NCI-H226 (cell line): ENCODE data around the gene METAP1.
"Not testable (repeated sequence)": the region's sequence is repeated elsewhere in the genome, so short reads cannot be mapped to it uniquely, and the experiment has no call there.

ENCODE experiments used
- DNase-seq: peaks from one replicate; pipeline ENCODE4 v3.0.0-alpha.2; 2015

The METAP1 gene

GRCh38 chr4:98998551-98998950 is 3.0 kb downstream of the METAP1 start:
- DNase-seq = no peak

- DNase-seq = no peak
Measured at GRCh38 chr4:99002279-99002678, 6.8 kb downstream of the METAP1 start.

DNA sequence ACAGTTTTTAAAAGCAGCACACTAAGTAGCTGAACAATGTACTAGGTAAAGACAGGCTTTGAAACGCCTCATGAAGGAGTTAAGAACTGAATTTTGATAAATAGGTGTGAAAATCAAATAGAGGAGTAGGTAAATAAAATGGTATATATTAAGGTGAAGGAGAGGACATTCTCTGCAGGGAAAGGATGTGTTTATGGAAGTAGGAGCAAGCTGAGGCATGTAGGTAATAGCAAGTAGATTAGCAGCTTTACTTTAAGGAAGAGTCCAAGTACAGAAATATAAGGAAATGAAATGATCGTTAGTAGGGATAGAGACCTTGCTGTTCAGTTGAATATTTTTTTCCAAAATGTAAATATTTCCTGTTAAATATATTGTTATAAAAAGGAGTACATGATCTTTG is 12.5 kb downstream of the METAP1 start:
- no peak for DNase-seq

DNA sequence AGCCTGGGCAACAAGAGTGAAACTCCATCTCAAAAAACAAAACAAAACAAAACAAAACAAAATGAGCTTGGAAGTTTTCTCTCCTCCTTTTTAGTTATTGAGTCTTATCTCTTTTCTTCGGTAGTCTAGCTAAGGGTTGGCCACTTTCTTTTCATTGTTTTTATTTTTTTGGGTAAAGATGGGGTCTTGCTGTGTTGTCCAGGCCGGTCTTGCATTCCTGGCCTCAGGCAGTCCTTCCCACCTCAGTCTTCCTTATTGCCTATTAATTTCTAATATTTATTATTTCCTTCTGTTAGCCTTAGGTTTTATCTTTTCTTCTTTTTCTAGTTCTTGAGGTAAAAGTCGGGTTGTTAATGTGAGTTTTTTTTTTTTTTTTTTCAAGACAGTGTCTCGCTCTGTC is 16.4 kb downstream of the METAP1 start:
- DNase-seq = no peak

- no peak for DNase-seq
Measured at GRCh38 chr4:99013402-99013843, 17.9 kb downstream of the METAP1 start.

DNA sequence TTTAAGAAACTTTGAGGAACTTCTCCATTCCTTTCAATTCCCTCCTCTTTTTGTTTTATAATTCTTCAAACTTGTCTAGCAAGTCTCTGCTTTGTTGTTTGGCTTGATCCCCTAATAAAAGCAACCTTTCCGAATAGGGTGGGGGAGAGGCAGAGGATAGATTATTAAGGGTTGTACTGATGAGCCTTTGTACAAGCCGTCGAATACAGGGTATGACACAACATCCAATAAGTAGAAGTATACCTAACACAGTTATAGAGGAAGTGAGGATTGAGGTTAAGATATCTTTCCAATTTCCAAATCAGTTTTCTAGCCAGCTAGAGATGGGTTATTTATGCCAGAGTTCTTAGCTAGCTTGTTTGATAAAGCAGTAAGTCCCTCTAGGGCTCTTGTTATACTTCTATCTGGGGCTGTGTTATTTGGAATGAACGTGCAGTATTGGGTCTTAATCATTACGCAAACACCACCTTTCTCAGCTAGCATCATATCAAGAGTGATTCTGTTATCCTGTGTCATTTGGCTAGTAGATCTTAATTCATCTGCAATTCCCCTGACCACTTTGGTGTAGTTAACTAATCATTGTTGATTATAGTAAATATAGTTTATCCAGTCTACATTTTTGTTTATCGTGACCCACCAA is 18.5 kb downstream of the METAP1 start:
- DNase-seq = no peak

- DNase-seq = no peak
Measured at GRCh38 chr4:99021386-99021785, 25.9 kb downstream of the METAP1 start.

DNA sequence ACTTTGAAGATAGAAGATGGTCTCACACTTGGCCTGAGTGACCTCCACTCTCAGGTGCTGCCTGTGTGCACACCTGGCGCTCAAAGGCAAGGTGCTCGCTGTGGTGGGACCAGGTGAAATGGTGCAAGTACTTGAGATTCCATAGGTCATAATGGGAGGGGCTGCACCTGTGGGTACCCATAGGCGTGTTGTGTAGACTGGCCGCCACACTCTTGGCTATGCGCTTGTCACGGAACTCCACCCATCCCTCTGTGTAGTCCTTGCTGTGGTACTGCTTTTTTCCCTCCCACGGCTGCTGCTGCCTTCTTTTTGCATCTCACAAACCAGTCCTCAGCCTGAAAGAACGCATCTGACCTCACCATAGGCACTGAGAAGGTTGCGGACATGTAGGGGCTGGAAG is 27.0 kb downstream of the METAP1 start:
- DNase-seq = no peak

DNA sequence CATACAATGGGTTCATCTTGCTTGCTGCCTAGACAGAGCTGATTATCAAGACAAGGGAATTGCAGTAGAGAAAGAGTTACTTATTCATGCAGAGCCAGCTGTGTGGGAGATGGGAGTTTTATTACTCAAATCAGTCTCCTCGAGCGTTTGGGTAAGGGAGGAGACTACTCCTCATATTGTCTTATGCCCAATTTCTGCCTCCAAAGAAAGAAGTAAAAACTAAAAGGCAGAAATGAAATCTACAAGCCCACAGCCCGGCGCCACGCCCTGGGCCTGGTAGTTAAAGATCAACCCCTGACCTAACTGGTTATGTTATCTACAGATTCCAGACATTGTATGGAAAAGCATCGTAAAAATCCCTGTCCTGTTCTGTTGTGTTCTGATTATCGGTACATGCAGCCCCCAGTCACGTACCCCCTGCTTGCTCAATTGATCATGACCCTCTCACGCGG is 28.3 kb downstream of the METAP1 start:
- not testable (repeated sequence) for DNase-seq

DNA sequence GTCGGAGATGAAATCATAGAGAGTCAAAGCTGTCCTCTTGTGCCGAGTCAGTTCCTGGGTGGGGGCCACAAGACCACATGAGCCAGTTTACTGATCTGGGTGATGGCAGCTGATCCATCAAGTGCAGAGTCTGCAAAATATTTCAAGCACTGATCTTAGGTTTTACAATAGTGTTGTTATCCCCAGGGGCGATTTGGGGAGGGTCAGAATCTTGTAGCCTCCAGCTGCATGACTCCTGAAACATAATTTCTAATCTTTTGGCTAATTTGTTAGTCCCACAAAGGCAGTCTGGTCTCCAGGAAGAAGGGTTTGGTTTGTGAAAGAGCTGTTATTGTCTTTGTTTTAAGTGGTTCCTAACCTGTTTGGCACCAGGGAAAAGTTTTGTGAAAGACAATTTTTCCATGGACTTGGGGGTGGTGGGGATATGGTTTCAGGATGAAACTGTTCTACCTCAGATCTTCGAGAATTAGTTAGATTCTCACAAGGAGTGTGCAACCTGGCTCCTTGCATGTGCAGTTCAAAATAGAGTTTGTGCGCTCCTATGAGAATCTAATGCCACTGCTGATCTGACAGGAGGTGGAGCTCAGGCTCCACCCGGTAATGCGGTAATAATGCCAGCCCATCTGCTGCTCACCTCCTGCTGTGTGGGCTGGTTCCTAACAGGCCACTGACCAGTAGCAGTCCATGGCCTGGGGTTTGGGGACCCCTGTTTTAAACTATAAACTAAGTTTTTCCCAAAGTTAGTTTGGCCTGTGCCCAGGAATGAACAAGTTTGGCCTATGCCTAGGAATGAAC is 29.2 kb downstream of the METAP1 start:
- DNase-seq = no peak

- no peak for DNase-seq
Measured at GRCh38 chr4:99025506-99025905, 30.0 kb downstream of the METAP1 start.

DNA sequence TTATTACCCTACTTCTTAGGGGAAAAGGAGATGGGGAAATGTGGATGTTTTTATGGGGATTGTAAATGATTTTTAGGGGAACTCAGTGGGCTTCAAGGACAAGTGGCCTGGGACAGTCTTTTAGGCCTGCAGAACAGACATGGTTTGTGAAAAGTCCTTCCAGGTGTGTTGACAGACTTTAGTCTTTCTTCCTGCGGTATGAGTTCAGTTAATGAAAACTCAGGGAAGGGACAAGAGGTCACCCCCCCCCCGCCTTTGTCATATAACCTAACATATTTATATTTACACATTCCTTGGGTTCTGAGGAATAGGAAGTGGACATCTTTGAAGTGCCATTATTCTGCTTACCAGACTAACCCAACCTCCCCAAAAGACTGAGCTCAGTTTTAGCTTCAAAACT is 31.8 kb downstream of the METAP1 start:
- no peak for DNase-seq

DNA sequence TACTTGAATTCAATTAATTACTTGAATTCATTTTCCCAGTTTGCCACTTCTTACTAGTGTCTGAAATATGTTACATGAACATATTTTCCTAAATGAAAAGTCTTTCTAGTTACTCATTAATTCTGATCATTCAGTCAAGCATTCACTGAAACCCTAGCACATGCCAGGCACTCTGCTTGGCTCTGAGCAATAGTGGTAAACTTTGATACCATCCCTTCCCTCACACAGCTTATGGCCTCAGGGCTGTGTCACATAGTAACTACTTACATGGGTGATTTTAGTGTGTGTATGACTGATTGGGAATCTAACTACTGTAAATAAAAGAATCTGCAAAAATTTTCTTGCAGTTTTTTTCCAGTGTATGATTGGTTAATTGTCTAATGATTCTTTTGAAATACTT is 32.7 kb downstream of the METAP1 start:
- DNase-seq = peak; percentile 5

GRCh38 chr4:99029018-99029735 is 33.7 kb downstream of the METAP1 start:
- no peak for DNase-seq

DNA sequence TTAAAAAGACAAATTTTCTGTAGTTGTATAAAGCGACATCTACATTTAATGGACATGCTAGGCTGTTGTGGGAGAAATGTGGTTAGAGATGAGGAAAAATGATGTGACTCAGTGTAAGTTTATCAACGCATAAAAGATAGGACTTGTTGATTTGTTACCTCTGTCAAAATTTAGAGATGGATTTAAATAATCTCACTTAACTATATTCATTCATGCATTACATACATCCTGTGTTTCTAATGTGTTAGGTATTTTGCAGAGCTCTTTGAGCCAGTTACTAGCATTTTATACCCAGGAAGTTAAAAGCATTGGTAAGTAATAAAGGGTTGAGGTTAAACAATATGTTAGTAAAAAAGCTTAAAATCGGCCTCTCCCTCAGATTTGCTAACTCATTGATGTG is 34.3 kb downstream of the METAP1 start:
- DNase-seq = peak; percentile 44

- DNase-seq = no peak
Measured at GRCh38 chr4:99033956-99034355, 38.4 kb downstream of the METAP1 start.

GRCh38 chr4:99038213-99038612 is 42.7 kb downstream of the METAP1 start:
- no peak for DNase-seq

DNA sequence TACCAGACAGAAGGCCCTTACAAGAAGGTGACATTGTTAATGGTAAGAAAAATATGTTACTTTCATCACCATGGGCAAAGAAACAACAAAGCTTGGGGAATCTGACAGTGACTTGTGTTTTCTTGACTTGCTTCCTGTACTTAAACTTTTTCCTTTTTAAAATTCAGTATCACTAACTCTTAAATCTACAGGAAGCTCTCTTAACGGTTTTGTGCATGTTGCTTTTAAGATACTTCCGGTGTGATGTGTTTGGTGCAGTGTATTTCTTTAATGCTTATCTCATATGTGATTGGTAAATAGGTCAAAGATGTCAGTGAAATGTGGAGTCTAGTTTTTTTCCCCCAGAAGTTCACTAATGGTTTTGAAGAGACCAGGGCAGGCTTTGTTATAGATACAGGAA is 47.8 kb downstream of the METAP1 start:
- DNase-seq = no peak

GRCh38 chr4:99047710-99048109 is 52.2 kb downstream of the METAP1 start:
- no peak for DNase-seq

DNA sequence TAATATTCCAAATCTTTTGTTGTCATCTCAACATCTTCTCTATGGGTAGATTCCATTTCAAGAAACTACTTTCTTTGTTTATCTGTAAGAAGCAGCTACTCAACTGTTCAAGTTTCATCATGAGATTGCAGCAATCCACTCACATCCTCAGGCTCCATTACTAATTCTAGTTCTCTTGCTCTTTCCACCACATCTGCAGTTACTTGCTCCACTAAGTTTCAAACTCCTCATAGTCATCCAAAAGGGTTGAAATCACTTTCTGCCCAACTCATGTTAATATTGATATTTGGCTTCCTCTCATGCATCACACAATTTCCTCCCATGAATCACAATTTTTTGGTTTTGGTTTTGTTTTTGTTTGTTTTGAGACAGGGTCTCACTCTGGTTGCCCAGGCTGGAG is 57.4 kb downstream of the METAP1 start:
- DNase-seq = no peak

GRCh38 chr4:99054428-99054994 is 59.0 kb downstream of the METAP1 start:
- DNase-seq = no peak

DNA sequence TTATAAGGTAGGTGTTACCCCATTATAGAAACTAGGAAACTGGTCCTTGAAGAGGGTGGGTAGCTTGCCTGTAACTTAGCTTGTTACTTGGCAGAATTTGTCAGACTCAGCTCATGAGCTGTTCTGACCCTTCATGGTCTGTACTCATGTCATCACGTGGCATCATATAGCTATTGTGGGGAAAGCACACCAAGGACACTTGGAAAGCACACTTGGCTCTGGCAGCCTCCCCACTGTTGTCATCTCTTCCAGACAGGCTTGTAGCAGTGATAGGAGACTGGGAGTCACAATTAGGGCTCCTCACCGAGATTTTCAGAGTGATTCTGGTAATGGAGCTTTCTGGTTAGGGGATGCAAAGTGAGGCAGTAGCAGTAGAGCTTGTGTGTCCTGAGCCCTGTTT is 62.7 kb downstream of the METAP1 start:
- DNase-seq = no peak

- no peak for DNase-seq
Measured at GRCh38 chr4:99059550-99059949, 64.0 kb downstream of the METAP1 start.
